Measurements from ENCODE around the gene OSBPL5.
A peak's percentile ranks its signal among the peaks of the same experiment; 100 is the strongest.

Gene OSBPL5

GRCh38 chr11:3101921-3102640 is 63.0 kb downstream of the OSBPL5 start:
- no peak for TF ChIP-seq CTCF (IDR thresholded peaks at IDR 0.05; ENCODE audit: extremely low read depth, missing control alignments)
- peak; percentile 12 for DNase-seq (ENCODE audit: low spot score)

GRCh38 chr11:3099178-3099577 is 65.9 kb downstream of the OSBPL5 start:
- DNase-seq (ENCODE audit: low spot score) = no peak

GRCh38 chr11:3096909-3097530 is 68.1 kb downstream of the OSBPL5 start:
- DNase-seq (ENCODE audit: low spot score) = no peak
- TF ChIP-seq CTCF (IDR thresholded peaks at IDR 0.05; ENCODE audit: extremely low read depth, missing control alignments) = no peak

More at GRCh38 chr11:3099178-3099577, 65.9 kb downstream of the OSBPL5 start:
- no peak for TF ChIP-seq CTCF (IDR thresholded peaks at IDR 0.05; ENCODE audit: extremely low read depth, missing control alignments)

GRCh38 chr11:3095712-3096361 is 69.3 kb downstream of the OSBPL5 start:
- no peak for TF ChIP-seq CTCF (IDR thresholded peaks at IDR 0.05; ENCODE audit: extremely low read depth, missing control alignments)

GRCh38 chr11:3094223-3094824 is 70.8 kb downstream of the OSBPL5 start:
- no peak for DNase-seq (ENCODE audit: low spot score)

More at GRCh38 chr11:3095712-3096361, 69.3 kb downstream of the OSBPL5 start:
- DNase-seq (ENCODE audit: low spot score) = no peak

GRCh38 chr11:3093281-3094191 is 71.6 kb downstream of the OSBPL5 start:
- no peak for DNase-seq (ENCODE audit: low spot score)
- no peak for TF ChIP-seq CTCF (IDR thresholded peaks at IDR 0.05; ENCODE audit: extremely low read depth, missing control alignments)

More at GRCh38 chr11:3094223-3094824, 70.8 kb downstream of the OSBPL5 start:
- TF ChIP-seq CTCF (IDR thresholded peaks at IDR 0.05; ENCODE audit: extremely low read depth, missing control alignments) = no peak

All from GM20000 (cell line).